ENCODE results near the gene CLTCL1. TPM values are rescaled to one million over a fixed set of nuclear protein-coding genes. Genes with fewer than 3 reads are reported as not detected.

Gene CLTCL1
- total and polyA plus RNA-seq, 2 experiments from 2014 or later, result 8.5 to 10.2 TPM

DNA sequence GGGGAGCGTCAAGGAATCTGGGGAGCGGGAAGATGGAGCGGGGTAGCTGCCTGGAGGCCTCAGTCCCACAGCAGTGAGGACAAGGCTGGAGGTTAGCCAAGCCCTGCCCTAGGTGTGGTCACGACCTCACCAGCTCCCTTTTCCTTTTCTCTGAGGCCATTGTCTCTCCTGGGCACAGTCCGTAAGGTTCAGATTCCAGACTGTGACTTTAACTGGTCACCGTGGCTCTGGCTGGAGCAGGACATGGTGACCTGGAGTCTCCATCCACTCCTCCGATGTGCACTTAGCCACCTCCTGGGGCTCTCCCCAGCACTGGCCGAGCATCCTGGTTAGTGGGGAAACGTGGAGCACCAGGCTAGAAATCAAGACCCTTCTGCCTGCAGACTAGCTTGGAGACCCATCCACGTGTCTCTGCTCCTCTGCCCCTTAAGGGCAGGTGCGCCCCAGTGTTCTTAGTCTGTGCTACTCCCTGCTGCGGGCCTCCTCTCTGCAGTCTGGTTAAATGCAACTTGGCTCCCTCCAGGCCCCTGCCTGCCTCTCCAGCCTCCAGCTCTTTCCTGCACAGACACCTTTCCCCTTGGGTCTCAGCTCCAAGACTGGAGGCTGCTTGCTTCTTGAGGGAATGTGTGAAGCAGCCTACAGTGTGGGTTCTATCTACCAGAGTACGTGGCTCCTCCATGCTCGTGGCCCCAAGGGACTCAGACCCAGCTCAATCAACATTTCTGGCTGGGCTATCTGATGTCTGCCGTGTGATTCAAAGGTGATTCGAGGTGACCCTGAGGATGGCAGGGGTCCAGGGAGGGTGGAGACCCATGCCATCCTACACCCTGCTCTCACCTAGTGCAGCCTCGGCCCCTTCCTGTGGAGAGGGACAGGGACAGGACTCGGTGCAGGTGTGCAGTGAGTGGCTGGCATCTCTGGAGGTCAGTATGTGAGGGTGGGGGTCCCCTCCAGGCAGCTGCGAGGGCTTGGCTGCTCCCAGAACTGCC is 118.2 kb downstream of the CLTCL1 start:
- H2AFZ ChIP-seq, result no peak overlapping the region
- DNase-seq, result no peak
- H3K27me3 ChIP-seq (replicated peaks; ENCODE audit: insufficient read depth), result peaks cover 12% of the 10 kb centered on the region
- peaks cover 44% of the 10 kb centered on the region for H3K79me2 ChIP-seq (ENCODE audit: insufficient read depth)
- no peaks in the 10 kb centered on the region for H4K20me1 ChIP-seq (ENCODE audit: insufficient read depth)
- H3K36me3 ChIP-seq (ENCODE audit: low read depth), result no peaks in the 10 kb centered on the region
- H3K9ac ChIP-seq, result peak overlapping the region; percentile 98
- in situ Hi-C loops (cut with MboI), result no loop called here
- WGBS, 2 experiments (ENCODE audit: low coverage in 1 of 2, low lambda C conversion rate in 2 of 2, missing lambda C conversion rate in 2 of 2), result 69 to 71% methylated on average over 19 of the region's 19 CpGs
- no peak overlapping the region for H3K27ac ChIP-seq
- no peaks in the 10 kb centered on the region for H3K9me3 ChIP-seq (ENCODE audit: low read depth)
- peak overlapping the region; percentile 90 for H3K4me2 ChIP-seq (ENCODE audit: unreplicated experiment)
- peak overlapping the region; percentile 85 for H3K4me3 ChIP-seq
- H3K9me2 ChIP-seq (ENCODE audit: insufficient read depth), result no peaks in the 10 kb centered on the region
- TF ChIP-seq EZH2 (IDR thresholded peaks at IDR 0.05; ENCODE audit: insufficient read depth, poor library complexity, severe bottlenecking) (no peak), EZH2phosphoT487 (IDR thresholded peaks at IDR 0.05; ENCODE audit: insufficient read depth, low read depth) (no peak)
- peaks cover 20% of the 10 kb centered on the region for H3K4me1 ChIP-seq (ENCODE audit: insufficient read depth)
- no peaks in the 10 kb centered on the region for H3F3A ChIP-seq (ENCODE audit: insufficient read depth)

DNA sequence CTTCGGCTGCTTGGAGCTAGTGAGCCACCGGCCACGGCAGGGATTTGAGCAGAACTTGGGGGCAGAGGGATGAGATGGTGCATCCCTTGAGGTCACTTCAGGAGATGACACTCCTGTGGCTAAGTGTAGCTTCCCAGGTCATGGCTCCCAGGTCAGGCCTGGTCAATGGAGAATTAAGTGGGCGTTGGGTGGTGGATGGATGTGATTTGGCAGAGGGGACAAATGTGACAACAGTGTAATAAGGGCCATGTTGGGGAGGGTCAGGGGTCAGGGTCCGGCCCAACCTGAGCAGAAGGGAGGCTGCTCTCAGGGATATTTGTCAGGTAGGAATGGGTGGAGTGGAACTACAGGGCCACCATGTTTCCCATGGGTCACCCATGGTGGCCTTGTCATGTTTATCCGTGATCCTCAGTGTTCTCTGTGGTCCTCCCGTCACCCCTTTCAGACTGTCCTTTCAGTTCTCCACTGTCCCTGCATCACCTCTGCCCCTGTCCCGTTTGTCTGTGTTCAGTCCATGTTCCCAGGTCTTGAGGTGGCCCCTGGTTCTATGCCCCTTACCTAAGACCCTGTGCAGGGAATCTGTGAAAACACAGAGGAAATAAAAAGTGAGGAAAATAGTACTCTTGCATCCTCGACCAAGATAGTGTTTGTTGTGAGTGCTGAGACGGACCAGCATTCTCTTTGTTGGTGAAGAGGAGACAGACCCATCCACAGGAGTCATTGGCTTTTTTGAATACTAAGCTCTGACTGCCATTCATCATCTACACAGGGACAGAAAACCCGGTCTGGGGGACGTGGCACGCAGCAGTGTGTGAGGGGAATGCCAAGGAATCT is 119.1 kb downstream of the CLTCL1 start:
- Histone ChIP-seq H3K9me2 (ENCODE audit: insufficient read depth) (no peaks in the 10 kb centered on the region), H3K27me3 (replicated peaks; ENCODE audit: insufficient read depth) (peaks cover 19% of the 10 kb centered on the region), H3K4me3 (peak overlapping the region; percentile 85), H3K36me3 (ENCODE audit: low read depth) (no peaks in the 10 kb centered on the region), H4K20me1 (ENCODE audit: insufficient read depth) (no peaks in the 10 kb centered on the region), H3K9me3 (ENCODE audit: low read depth) (no peaks in the 10 kb centered on the region), H2AFZ (peak overlapping the region; percentile 79), H3K27ac (peak overlapping the region; percentile 88), H3F3A (ENCODE audit: insufficient read depth) (no peaks in the 10 kb centered on the region), H3K9ac (peak overlapping the region; percentile 98), H3K79me2 (ENCODE audit: insufficient read depth) (peaks cover 38% of the 10 kb centered on the region), H3K4me2 (ENCODE audit: unreplicated experiment) (peak overlapping the region; percentile 90), H3K4me1 (ENCODE audit: insufficient read depth) (peaks cover 20% of the 10 kb centered on the region)
- TF ChIP-seq EZH2phosphoT487 (IDR thresholded peaks at IDR 0.05; ENCODE audit: insufficient read depth, low read depth) (no peak), EZH2 (IDR thresholded peaks at IDR 0.05; ENCODE audit: insufficient read depth, poor library complexity, severe bottlenecking) (no peak)
- WGBS, 2 experiments (ENCODE audit: low coverage in 1 of 2, low lambda C conversion rate in 2 of 2, missing lambda C conversion rate in 2 of 2), result 27 to 31% methylated on average over 13 of the region's 13 CpGs
- in situ Hi-C loops (cut with MboI), result no loop called here
- no peak for DNase-seq

DNA sequence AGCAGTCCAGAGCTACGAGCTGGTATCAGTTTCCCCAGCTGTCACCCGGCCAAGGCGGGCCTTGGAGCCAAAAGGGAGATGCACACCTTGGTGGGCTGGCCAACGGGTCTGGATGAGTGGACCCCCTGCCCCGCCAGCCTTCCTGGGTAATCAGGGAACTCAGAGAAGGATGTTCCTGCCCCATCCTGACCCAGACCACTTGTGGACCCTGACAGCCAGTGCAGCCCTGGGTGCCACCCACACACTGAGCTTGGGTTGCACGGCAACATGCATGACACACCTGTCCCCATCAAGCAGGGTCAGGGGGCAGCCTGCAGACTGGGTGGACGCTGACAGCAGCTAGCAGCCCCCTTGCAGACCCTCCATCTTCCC is 121.6 kb downstream of the CLTCL1 start:
- no peak for DNase-seq
- Histone ChIP-seq H2AFZ (peak overlapping the region; percentile 93), H3K4me3 (peak overlapping the region; percentile 66; the same call in 1 of the 2 replicates), H3K4me1 (ENCODE audit: insufficient read depth) (peaks cover 18% of the 10 kb centered on the region), H3K27me3 (replicated peaks; ENCODE audit: insufficient read depth) (peaks cover 26% of the 10 kb centered on the region), H4K20me1 (ENCODE audit: insufficient read depth) (no peaks in the 10 kb centered on the region), H3F3A (ENCODE audit: insufficient read depth) (no peaks in the 10 kb centered on the region), H3K36me3 (ENCODE audit: low read depth) (no peaks in the 10 kb centered on the region), H3K27ac (no peak overlapping the region), H3K4me2 (ENCODE audit: unreplicated experiment) (peak overlapping the region; percentile 79), H3K9me2 (ENCODE audit: insufficient read depth) (no peaks in the 10 kb centered on the region), H3K9me3 (ENCODE audit: low read depth) (no peaks in the 10 kb centered on the region), H3K79me2 (ENCODE audit: insufficient read depth) (peaks cover 26% of the 10 kb centered on the region), H3K9ac (peak overlapping the region; percentile 68; the same call in 1 of the 2 replicates)
- TF ChIP-seq EZH2 (IDR thresholded peaks at IDR 0.05; ENCODE audit: insufficient read depth, poor library complexity, severe bottlenecking), result no peak
- no peak for TF ChIP-seq EZH2phosphoT487 (IDR thresholded peaks at IDR 0.05; ENCODE audit: insufficient read depth, low read depth)
- in situ Hi-C loops (cut with MboI), result no loop called here
- 47 to 52% methylated on average over 7 of the region's 7 CpGs for WGBS, 2 experiments (ENCODE audit: low coverage in 1 of 2, low lambda C conversion rate in 2 of 2, missing lambda C conversion rate in 2 of 2)
